HG02610 (cell line): ENCODE results near the gene DRICH1.
"Not testable (repeated sequence)": the region's sequence is repeated elsewhere in the genome, so short reads cannot be mapped to it uniquely, and the experiment has no call there.

Experiments
- ATAC-seq: cut with Tn5 transposase; IDR thresholded peaks from one replicate; pipeline ENCODE4 v1.9.1; 2021; ENCODE audit warnings: mild to moderate bottlenecking, moderate library complexity; ENCODE audit not compliant: unreplicated experiment

Gene DRICH1

GRCh38 chr22:23632178-23632577 lies at the start of gene DRICH1:
TSS of gene DRICH1 (minus strand) at chr22:23632321. CDS start at chr22:23632023, 298 bp downstream.
- ATAC-seq, result no peak

DNA sequence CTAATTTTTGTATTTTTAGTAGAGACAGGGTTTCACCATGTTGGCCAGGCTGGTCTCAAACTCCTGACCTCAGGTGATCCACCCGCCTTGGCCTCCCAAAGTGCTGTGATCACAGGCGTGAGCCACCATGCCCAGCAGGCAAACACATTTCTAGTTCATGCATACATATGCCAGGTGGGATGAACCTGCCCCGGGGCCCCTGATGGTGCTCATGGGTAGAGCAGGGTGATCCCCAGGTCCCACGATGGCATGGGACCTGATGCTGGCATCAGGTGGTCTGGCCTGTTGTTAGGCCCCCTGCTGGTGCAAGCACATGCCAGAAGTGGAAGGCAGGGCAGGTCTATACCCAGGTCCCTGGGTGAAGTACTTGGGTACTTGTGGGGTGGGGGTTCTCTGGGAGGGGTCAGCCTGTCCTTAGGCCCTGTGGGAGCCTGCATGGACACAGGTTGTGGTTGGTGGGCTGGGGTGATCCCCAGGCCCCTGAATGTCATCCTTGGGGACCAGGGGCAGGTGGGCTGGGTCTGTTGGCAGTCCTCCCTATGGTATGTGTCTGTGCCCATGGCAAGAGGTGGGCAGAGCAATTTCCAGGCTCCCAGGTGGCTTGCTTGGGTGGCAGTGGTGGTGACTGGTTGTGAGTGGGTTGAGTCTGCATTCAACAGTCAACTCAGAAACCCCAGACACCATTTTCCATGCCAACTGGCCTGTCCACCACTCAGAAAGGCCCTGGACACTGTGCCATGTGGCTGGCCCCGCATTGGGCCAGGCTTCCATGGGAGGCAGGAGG lies 49.1 kb upstream of the DRICH1 start:
- no peak for ATAC-seq

GRCh38 chr22:23678133-23678532 lies 46.0 kb upstream of the DRICH1 start:
- ATAC-seq, result no peak

DNA sequence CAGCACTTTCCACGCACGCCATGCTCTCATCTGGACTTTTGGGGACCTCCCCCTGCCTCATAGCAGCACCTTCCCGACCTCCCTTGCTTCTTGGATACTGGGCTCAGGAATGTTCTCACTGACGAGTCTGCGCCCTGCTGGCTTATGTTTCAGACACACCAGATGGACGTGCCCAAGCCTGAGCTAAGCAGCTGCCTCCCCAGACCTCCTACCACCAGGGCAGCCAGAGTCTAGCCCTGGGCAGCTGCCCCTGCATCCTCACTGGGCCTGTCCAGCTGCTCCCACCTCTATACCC lies 45.5 kb upstream of the DRICH1 start:
- ATAC-seq, result no peak

- ATAC-seq, result not testable (repeated sequence)
Observed at GRCh38 chr22:23676841-23677700, 45.0 kb upstream of the DRICH1 start.

- no peak for ATAC-seq
Observed at GRCh38 chr22:23675502-23676415, 43.6 kb upstream of the DRICH1 start.

GRCh38 chr22:23674886-23675501 lies 42.9 kb upstream of the DRICH1 start:
- ATAC-seq, result not testable (repeated sequence)

DNA sequence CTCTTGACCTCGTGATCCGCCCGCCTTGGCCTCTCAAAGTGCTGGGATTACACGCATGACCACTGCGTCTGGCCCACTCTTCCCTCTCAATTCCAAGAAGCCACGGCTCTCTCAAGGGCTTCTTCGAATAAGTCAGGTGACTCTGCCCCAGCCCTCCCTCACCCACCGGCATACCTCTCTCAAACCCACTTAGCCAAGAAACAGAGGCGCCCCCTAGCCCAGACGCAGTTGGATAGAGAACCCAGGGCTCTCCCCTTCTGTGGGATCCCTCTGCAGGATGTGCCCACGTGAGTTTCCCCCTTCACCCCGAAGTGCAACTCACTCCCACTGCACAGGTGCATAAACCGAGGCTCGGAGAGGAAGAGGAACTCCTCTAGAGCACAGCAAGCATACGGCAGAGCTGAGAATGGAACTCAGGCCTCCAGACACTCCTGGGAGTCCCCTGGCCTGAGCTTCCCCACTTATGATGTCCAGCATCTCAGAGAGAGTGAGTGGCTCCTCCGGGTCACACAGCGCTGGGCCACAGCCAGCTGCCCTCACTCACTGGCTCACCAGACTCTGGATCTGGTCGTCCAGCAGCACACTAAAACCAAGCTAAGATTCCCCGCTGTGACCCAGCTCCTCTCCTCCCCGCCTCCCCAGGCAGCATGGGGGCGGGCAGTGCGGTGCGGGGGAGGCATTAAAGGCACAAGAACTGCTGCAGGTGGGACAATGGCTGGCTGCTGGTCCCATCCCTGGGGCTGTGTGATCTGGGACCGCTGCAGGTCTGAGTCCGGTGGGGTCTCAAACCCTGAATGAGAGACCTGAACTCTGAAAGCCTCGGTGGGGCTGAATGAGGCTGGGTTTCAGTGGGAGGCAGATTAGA lies 41.9 kb upstream of the DRICH1 start:
- ATAC-seq, result no peak

- ATAC-seq, result no peak
Observed at GRCh38 chr22:23673050-23673620, 41.0 kb upstream of the DRICH1 start.

DNA sequence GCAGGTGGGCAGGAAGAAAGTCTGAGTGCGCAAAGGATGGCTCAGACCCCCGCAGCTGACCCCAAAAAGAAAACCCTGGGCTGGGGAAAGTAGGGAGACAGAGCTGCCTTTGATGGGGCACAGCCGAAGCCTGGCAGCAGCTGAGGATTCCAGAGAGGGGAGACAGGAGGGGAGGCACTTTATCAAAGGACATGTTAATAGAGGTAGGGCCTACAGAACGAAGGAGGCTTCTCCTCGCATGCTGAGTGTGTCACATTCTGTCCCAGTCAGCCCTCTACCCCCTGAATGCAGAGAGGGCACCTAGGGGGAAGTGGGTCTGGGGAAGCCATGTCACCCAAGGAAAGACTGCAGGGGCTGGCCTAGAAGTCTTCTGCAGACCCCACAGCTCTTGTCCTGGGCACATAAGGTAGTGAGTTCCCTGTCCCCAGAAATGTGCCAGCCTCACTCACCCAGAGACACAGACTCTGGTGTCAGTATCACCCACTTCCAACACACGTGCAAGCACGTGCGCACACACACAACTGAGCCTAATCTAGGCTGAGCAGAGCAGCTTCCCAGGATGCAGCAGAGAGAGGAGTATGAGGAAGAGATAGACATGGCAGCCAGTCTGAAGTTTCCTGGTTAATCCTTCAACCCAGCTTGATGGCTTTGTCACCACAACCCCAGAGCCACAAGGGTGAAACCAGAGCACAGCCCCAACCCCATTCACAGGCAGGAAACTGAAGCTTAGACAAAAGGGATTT lies 40.4 kb upstream of the DRICH1 start:
- ATAC-seq, result not testable (repeated sequence)

DNA sequence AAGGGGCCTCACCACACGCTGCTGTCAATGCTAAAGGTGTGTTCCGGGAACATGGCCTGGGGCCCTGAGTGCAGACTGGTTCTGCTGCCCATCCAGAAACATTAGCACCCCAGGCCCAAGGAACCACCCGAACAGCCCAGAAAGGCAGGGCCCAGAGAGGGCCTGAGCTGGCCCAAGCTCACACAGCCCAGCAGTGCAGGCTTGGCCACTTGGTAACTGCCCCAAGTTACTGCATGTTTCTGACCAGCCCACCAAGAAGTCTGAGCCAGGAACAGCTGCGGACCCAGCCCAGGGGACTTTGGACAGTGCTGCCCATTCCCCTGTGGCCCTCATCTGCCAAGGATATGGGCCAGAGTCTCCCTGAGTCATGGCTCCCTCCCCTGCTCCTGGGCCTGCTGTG lies 39.3 kb upstream of the DRICH1 start:
- not testable (repeated sequence) for ATAC-seq

- ATAC-seq, result no peak
Observed at GRCh38 chr22:23670378-23671295, 38.5 kb upstream of the DRICH1 start.

DNA sequence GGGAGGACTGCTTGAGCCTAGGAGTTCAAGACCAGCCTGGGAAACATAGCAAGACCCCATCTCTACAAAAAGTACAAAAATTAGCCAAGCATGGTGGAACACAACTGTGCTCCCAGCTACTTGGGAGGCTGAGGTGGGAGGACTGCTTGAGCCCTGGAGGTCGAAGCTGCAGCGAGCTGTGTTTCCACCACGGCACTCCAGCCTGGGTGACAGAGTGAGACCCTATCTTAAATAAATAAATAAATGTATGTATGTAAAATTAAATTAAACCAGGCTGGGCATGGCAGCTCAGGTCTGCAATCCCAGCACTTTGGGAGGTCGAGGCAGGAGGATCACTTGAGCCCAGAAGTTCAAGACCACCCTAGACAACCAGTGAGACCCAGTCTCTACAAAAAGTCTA lies 28.3 kb upstream of the DRICH1 start:
- ATAC-seq, result not testable (repeated sequence)

DNA sequence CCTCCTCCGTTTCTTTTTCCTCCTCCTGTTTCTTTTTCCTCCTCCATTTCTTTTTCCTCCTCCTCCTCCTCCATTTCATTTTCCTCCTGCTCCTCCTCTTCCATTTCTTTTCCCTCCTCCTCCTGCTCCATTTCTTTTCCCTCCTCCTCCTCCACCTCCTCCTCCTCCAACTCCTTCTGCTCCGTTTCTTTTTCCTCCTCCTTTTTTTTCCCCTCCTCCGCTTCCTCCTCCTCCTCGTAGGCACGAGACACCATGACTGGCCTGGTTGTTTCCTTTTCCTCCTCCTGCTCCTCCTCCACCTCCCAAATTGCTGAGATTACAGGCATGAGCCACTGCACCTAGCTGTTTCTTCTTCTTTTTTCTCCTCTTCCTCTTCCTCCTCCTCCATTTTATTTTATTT lies 25.6 kb upstream of the DRICH1 start:
- ATAC-seq, result no peak

DNA sequence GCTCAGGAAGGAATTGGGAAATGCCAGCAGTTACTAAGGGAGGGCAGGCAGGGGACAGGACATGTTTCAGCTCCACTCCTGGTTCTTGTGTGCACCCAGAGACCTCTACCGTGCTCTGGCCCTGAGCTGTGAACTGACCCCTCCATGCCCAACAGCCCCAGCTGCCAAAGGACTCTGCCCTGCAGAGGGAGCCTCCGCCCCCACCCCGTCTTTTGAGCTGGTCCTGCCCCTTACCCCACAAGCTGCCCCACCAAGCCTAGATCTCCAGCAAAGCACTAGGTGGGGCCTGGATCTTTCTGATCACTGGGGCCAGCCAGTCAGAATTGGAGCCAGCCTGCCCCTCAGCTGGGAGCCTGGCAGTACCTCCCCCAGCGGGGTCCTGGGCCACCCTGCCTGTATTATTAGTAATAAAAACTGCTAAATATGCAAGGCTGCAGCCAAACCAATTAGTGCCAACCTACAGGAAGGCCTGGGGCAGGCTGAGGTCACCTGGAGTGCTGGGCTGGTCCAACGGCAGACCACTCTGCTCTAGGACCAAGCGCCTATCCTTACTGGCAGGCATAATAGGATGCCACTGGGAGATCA lies 23.9 kb upstream of the DRICH1 start:
- ATAC-seq, result no peak

DNA sequence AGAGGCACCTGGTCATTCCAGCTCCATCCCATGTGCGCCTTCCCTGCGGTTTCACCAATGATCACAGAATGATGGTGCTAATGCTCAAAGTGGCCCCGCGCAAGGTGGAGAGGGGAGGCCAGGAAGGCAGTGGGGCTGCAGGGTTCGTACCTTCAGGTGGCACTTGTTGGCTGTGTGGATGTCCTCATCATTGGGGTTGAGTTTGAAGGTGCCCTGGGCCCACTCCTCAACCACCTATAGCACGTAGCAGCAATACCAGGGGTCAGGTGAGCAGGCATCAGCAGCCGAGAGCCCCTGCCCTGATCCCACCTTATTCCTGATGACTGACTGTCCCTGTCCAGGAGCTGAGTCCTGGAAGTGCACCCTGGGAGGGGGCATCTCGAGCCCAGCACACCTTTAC lies 20.6 kb upstream of the DRICH1 start:
- ATAC-seq, result no peak

DNA sequence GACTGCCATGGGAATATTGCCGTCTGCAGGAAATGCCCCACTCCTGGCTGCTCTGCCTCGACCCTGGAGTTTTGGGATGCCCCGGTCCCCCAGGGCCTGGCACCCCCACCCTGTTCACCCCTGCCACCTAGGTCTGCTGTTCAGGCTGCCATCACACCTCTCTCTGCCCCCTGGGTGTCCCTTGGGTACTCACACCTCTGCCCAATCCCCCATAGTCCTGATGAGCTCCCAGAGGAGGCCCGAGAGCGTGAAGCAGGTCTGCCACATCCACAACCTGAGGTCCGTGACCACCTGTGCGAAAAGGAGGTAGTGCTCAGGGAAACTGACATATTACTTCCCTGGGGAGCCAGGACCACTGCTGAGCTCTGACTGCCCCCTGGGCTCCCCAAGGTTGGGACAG lies 20.2 kb upstream of the DRICH1 start:
- no peak for ATAC-seq
